Head of caudate nucleus (tissue), 42 donors: ENCODE results near the gene MBD3L2B.

Experiments
- DNase-seq, 42 donors: peaks; one replicate each; pipeline versions ENCODE4 v3.0.0 to v3.0.0-alpha.2; 2020 to 2021; ENCODE audit warnings: mixed read lengths in 7 of 42
- intact Hi-C: fragments of 100-400 bp; cut with DNase I; formaldehyde crosslinking; loops from one replicate; pipeline ENCODE4 v1.15.0; 2022

The MBD3L2B gene

GRCh38 chr19:6970021-6970420 lies 51.2 kb downstream of the MBD3L2B start:
- DNase-seq, result no peak
- intact Hi-C loops, result no loop called here

GRCh38 chr19:6969490-6969889 lies 51.7 kb downstream of the MBD3L2B start:
- intact Hi-C loops, result no loop called here
- no peak for DNase-seq
